Gastrocnemius medialis (tissue), 4 donors: ENCODE measurements around the gene LRRC27.

Experiments
- CTCF ChIP-seq, 5 experiments: fragments of 450-650 bp in 3 of 5; fragments of 200-600 bp in 2 of 5; sonication (generic) in 2 of 5; IDR thresholded peaks in 4 of 5; conservative IDR thresholded peaks in 1 of 5; 1 replicate in 4 of 5; 2 replicates in 1 of 5; pipeline ENCODE4 v1.5.1; 2016 to 2019; ENCODE audit warnings: antibody characterized with exemption in 5 of 5, mild to moderate bottlenecking in 3 of 5, moderate library complexity in 3 of 5
- POLR2A ChIP-seq, 2 donors: fragments of 450-650 bp; IDR thresholded peaks; one replicate each; pipeline ENCODE4 v1.6.1; 2017; ENCODE audit warnings: antibody characterized with exemption in 2 of 2, mild to moderate bottlenecking in 2 of 2, moderate library complexity in 2 of 2

GRCh38 chr10:132321726-132322125, 10.3 kb upstream of the LRRC27 start:
- TF ChIP-seq CTCF (IDR thresholded peaks at IDR 0.05 in 4 of 5, conservative IDR thresholded peaks at IDR 0.05 in 1 of 5) (no peak), POLR2A (IDR thresholded peaks at IDR 0.05) (no peak)
